GM23338 (cell line): ENCODE data around the gene TUBAL3. TPM values are rescaled to one million over a fixed set of nuclear protein-coding genes. Genes with fewer than 3 reads are reported as not detected.

Experiments used
- ATAC-seq: fragments of 200-7000 bp; cut with Tn5 transposase; 3 replicates; pipeline ENCODE4 v1.9.1; 2020
- DNase-seq: peaks from one replicate; pipeline ENCODE4 v3.0.0-alpha.2; 2015; ENCODE audit warnings: low spot score
- H2AFZ ChIP-seq: fragments of 200-600 bp; sonication (generic); 2 replicates; pipeline ENCODE4 v1.8.0; 2016; ENCODE audit warnings: antibody characterized with exemption, mild to moderate bottlenecking, moderate library complexity
- H3F3A ChIP-seq: fragments of 200-600 bp; sonication (generic); replicated peaks from 2 replicates; pipeline ENCODE4 v1.8.0; 2017; ENCODE audit warnings: antibody characterized with exemption, mixed run types, low read depth
- H3K27ac ChIP-seq: fragments of 200-600 bp; sonication (generic); 2 replicates; pipeline ENCODE4 v1.6.1; 2016; ENCODE audit warnings: low read depth
- H3K27me3 ChIP-seq: fragments of 200-600 bp; sonication (generic); 2 replicates; pipeline ENCODE4 v1.8.0; 2016; ENCODE audit warnings: mild to moderate bottlenecking, mixed run types, moderate library complexity; ENCODE audit not compliant: insufficient read depth
- H3K36me3 ChIP-seq: fragments of 200-600 bp; sonication (generic); 2 replicates; pipeline ENCODE4 v1.8.0; 2016; ENCODE audit warnings: mild to moderate bottlenecking; ENCODE audit not compliant: insufficient read depth
- H3K4me1 ChIP-seq: fragments of 200-600 bp; sonication (generic); 2 replicates; pipeline ENCODE4 v1.8.0; 2016; ENCODE audit warnings: mild to moderate bottlenecking, moderate library complexity; ENCODE audit not compliant: insufficient read depth
- H3K4me2 ChIP-seq: fragments of 200-600 bp; sonication (generic); 2 replicates; pipeline ENCODE4 v1.7.1; 2017; ENCODE audit warnings: mixed run types
- H3K4me3 ChIP-seq: fragments of 200-600 bp; sonication (generic); 2 replicates; pipeline ENCODE4 v1.6.1; 2016; ENCODE audit warnings: mixed run types
- H3K79me2 ChIP-seq: fragments of 200-600 bp; sonication (generic); replicated peaks from 2 replicates; pipeline ENCODE4 v1.8.0; 2017; ENCODE audit warnings: mild to moderate bottlenecking; ENCODE audit not compliant: insufficient read depth
- H3K9me2 ChIP-seq: fragments of 200-600 bp; sonication (generic); 2 replicates; pipeline ENCODE4 v1.8.0; 2017; ENCODE audit not compliant: insufficient read depth
- H4K20me1 ChIP-seq: fragments of 200-600 bp; sonication (generic); replicated peaks from 2 replicates; pipeline ENCODE4 v1.8.0; 2017; ENCODE audit warnings: mild to moderate bottlenecking; ENCODE audit not compliant: insufficient read depth
- H3K27ac Mint-ChIP-seq: 2 replicates; pipeline ENCODE4 v1.8.0; 2020; ENCODE audit warnings: inconsistent platforms, mild to moderate bottlenecking, moderate library complexity, mixed read lengths
- H3K27me3 Mint-ChIP-seq: 3 replicates; pipeline ENCODE4 v1.8.0; 2022; ENCODE audit warnings: low read depth, mild to moderate bottlenecking, moderate library complexity, mixed read lengths, inconsistent platforms; ENCODE audit not compliant: insufficient read depth, poor library complexity
- H3K36me3 Mint-ChIP-seq: 3 replicates; pipeline ENCODE4 v1.8.0; 2021; ENCODE audit warnings: low read depth, mild to moderate bottlenecking, inconsistent platforms, moderate library complexity, mixed read lengths
- H3K4me1 Mint-ChIP-seq: 3 replicates; pipeline ENCODE4 v1.8.0; 2020; ENCODE audit warnings: mild to moderate bottlenecking, inconsistent platforms, mixed read lengths
- H3K4me3 Mint-ChIP-seq: 3 replicates; pipeline ENCODE4 v1.8.0; 2021; ENCODE audit warnings: moderate library complexity, mild to moderate bottlenecking, inconsistent platforms, mixed read lengths
- H3K9me3 Mint-ChIP-seq: 3 replicates; pipeline ENCODE4 v1.8.0; 2020; ENCODE audit warnings: moderate library complexity, mild to moderate bottlenecking, inconsistent platforms, mixed read lengths
- EZH2phosphoT487 ChIP-seq: fragments of 200-600 bp; sonication (generic); IDR thresholded peaks from one replicate; pipeline ENCODE4 v1.8.1; 2018; ENCODE audit warnings: antibody characterized with exemption; ENCODE audit not compliant: unreplicated experiment
- JUNB ChIP-seq: IDR thresholded peaks from one replicate; pipeline ENCODE4 v1.6.1; 2016; ENCODE audit warnings: antibody characterized with exemption; ENCODE audit not compliant: unreplicated experiment
- ZNF114 ChIP-seq: fragments of 250-450 bp; sonication (Bioruptor Pico); IDR thresholded peaks from 2 replicates; pipeline ENCODE4 v1.5.0; 2020; ENCODE audit warnings: mild to moderate bottlenecking, moderate library complexity
- polyA plus RNA-seq: library from polyadenylated mRNA; unstranded; fragments of >200 nt; fragmentation: Nextera tagmentation; extraction: Ambion mirVana; gene quantifications from 2 replicates; pipeline ENCODE4 v1.2.1, GENCODE V29; 2016
- total RNA-seq: library from RNA; depleted of rRNA; stranded (reverse); fragments of >200 nt; shearing (Covaris generic); gene quantifications from 2 replicates; pipeline ENCODE4 v1.2.3, GENCODE V29; 2014
- TF ChIP-seq, protein P1 (sequence below): IDR thresholded peaks from one replicate; pipeline ENCODE4 v1.6.1; 2018; ENCODE audit warnings: antibody characterized with exemption; ENCODE audit not compliant: unreplicated experiment
- TF ChIP-seq, protein P2 (sequence below): fragments of 250-450 bp; sonication (Bioruptor Pico); IDR thresholded peaks from 2 replicates; pipeline ENCODE4 v1.5.0; 2020; ENCODE audit warnings: mild to moderate bottlenecking, moderate library complexity

TUBAL3 gene
- total and polyA plus RNA-seq, 2 experiments from 2014 or later: not detected

DNA sequence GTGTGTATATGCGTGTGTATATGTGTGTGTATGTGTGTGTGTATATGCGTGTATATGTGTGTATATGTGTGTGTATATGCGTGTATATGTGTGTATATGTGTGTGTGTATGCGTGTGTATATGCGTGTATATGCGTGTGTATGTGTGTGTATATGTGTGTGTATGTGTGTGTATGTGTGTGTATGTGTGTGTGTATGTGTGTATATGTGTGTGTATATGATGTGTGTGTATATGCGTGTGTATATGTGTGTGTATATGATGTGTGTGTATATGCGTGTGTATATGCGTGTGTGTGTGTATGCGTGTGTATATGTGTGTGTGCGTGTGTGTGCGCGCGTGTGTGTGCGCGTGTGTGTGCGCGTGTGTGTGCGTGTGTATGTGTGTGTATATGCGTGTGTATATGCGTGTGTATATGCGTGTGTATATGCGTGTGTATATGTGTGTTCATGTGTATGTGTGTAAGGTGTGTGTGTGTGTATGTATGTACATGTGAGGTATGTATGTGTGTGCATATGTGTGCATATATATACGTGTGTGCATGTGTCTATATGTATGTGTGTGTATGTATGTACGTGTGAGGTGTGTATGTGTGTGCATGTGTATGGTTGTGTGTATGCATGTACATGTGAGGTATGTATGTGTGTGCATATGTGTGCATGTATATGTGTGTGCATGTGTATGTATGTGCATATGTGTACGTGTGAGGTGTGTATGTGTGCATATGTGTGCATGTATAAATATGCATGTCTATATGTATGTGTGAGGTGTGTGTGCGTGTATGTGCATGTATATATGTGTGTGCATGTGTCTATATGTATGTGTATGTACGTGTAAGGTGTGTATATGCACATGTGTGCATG lies 33.9 kb downstream of the TUBAL3 start:
- Histone ChIP-seq H3K36me3 (no peaks in the 10 kb centered on the region), H3K79me2 (no peaks in the 10 kb centered on the region), H3K27me3 (no peaks in the 10 kb centered on the region), H3K4me1 (no peaks in the 10 kb centered on the region), H3K27ac (no peak overlapping the region), H3K4me3 (no peak overlapping the region), H3K9me2 (0 out of 2 replicates have a peak, but pooled peaks cover 4% of the 10 kb centered on the region), H2AFZ (no peak overlapping the region), H3K4me2 (no peak overlapping the region), H3F3A (peaks cover 15% of the 10 kb centered on the region), H4K20me1 (no peaks in the 10 kb centered on the region)
- peaks cover 6% of the 10 kb centered on the region for H3K27me3 Mint-ChIP-seq
- DNase-seq (no peak), ATAC-seq (no peak)
- TF ChIP-seq, protein P1, sequence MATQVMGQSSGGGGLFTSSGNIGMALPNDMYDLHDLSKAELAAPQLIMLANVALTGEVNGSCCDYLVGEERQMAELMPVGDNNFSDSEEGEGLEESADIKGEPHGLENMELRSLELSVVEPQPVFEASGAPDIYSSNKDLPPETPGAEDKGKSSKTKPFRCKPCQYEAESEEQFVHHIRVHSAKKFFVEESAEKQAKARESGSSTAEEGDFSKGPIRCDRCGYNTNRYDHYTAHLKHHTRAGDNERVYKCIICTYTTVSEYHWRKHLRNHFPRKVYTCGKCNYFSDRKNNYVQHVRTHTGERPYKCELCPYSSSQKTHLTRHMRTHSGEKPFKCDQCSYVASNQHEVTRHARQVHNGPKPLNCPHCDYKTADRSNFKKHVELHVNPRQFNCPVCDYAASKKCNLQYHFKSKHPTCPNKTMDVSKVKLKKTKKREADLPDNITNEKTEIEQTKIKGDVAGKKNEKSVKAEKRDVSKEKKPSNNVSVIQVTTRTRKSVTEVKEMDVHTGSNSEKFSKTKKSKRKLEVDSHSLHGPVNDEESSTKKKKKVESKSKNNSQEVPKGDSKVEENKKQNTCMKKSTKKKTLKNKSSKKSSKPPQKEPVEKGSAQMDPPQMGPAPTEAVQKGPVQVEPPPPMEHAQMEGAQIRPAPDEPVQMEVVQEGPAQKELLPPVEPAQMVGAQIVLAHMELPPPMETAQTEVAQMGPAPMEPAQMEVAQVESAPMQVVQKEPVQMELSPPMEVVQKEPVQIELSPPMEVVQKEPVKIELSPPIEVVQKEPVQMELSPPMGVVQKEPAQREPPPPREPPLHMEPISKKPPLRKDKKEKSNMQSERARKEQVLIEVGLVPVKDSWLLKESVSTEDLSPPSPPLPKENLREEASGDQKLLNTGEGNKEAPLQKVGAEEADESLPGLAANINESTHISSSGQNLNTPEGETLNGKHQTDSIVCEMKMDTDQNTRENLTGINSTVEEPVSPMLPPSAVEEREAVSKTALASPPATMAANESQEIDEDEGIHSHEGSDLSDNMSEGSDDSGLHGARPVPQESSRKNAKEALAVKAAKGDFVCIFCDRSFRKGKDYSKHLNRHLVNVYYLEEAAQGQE: no peak
- TF ChIP-seq ZNF114 (CRISPR knock-in tag) (no peak), EZH2phosphoT487 (no peak), JUNB (no peak)
- TF ChIP-seq, protein P2, sequence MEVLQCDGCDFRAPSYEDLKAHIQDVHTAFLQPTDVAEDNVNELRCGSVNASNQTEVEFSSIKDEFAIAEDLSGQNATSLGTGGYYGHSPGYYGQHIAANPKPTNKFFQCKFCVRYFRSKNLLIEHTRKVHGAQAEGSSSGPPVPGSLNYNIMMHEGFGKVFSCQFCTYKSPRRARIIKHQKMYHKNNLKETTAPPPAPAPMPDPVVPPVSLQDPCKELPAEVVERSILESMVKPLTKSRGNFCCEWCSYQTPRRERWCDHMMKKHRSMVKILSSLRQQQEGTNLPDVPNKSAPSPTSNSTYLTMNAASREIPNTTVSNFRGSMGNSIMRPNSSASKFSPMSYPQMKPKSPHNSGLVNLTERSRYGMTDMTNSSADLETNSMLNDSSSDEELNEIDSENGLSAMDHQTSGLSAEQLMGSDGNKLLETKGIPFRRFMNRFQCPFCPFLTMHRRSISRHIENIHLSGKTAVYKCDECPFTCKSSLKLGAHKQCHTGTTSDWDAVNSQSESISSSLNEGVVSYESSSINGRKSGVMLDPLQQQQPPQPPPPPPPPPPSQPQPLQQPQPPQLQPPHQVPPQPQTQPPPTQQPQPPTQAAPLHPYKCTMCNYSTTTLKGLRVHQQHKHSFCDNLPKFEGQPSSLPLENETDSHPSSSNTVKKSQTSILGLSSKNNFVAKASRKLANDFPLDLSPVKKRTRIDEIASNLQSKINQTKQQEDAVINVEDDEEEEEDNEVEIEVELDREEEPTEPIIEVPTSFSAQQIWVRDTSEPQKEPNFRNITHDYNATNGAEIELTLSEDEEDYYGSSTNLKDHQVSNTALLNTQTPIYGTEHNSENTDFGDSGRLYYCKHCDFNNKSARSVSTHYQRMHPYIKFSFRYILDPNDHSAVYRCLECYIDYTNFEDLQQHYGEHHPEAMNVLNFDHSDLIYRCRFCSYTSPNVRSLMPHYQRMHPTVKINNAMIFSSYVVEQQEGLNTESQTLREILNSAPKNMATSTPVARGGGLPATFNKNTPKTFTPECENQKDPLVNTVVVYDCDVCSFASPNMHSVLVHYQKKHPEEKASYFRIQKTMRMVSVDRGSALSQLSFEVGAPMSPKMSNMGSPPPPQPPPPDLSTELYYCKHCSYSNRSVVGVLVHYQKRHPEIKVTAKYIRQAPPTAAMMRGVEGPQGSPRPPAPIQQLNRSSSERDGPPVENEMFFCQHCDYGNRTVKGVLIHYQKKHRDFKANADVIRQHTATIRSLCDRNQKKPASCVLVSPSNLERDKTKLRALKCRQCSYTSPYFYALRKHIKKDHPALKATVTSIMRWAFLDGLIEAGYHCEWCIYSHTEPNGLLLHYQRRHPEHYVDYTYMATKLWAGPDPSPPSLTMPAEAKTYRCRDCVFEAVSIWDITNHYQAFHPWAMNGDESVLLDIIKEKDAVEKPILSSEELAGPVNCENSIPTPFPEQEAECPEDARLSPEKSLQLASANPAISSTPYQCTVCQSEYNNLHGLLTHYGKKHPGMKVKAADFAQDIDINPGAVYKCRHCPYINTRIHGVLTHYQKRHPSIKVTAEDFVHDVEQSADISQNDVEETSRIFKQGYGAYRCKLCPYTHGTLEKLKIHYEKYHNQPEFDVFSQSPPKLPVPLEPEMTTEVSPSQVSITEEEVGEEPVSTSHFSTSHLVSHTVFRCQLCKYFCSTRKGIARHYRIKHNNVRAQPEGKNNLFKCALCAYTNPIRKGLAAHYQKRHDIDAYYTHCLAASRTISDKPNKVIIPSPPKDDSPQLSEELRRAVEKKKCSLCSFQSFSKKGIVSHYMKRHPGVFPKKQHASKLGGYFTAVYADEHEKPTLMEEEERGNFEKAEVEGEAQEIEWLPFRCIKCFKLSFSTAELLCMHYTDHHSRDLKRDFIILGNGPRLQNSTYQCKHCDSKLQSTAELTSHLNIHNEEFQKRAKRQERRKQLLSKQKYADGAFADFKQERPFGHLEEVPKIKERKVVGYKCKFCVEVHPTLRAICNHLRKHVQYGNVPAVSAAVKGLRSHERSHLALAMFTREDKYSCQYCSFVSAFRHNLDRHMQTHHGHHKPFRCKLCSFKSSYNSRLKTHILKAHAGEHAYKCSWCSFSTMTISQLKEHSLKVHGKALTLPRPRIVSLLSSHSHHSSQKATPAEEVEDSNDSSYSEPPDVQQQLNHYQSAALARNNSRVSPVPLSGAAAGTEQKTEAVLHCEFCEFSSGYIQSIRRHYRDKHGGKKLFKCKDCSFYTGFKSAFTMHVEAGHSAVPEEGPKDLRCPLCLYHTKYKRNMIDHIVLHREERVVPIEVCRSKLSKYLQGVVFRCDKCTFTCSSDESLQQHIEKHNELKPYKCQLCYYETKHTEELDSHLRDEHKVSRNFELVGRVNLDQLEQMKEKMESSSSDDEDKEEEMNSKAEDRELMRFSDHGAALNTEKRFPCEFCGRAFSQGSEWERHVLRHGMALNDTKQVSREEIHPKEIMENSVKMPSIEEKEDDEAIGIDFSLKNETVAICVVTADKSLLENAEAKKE (CRISPR knock-in tag): no peak
- peaks cover 23% of the 10 kb centered on the region for H3K36me3 Mint-ChIP-seq
- no peaks in the 10 kb centered on the region for H3K4me1 Mint-ChIP-seq
- H3K4me3 Mint-ChIP-seq: no peak overlapping the region
- H3K9me3 Mint-ChIP-seq: peaks cover 41% of the 10 kb centered on the region
- no peak overlapping the region for H3K27ac Mint-ChIP-seq
